ENCODE data around the gene CMSS1.

GRCh38 chr3:99967796-99968195 is 150.1 kb downstream of the CMSS1 start:
- TF ChIP-seq CTCF (IDR thresholded peaks at IDR 0.05) (no peak), POLR2A (IDR thresholded peaks at IDR 0.05) (no peak)

Data from uterus (tissue), 2 donors.